Activated T-cell treated with anti-CD3 and anti-CD28 coated beads, Interleukin-2, amount 50 U/mL, for 72 hours (primary cell): Measurements from ENCODE around the gene TNK1. TPM values are rescaled to one million over a fixed set of nuclear protein-coding genes. Genes with fewer than 3 reads are reported as not detected.
A peak's percentile ranks its signal among the peaks of the same experiment; 100 is the strongest.

Source experiments
- ATAC-seq, 2 donors: fragments of 150-1000 bp; cut with Tn5 transposase; replicated peaks in 1 of 2; 2 replicates each; pipeline ENCODE4 v1.10.0; 2021; ENCODE audit warnings: moderate library complexity in 2 of 2, mild to moderate bottlenecking in 1 of 2
- DNase-seq, 2 donors: peaks; one replicate each; pipeline ENCODE4 v3.0.0; 2021 to 2022; ENCODE audit warnings: mixed read lengths in 1 of 2
- H3K27ac Mint-ChIP-seq: one replicate; pipeline ENCODE4 v1.8.0; 2022; ENCODE audit warnings: mild to moderate bottlenecking, moderate library complexity, mixed read lengths
- H3K27me3 Mint-ChIP-seq: one replicate; pipeline ENCODE4 v1.8.0; 2022; ENCODE audit warnings: low read depth, mixed read lengths
- H3K36me3 Mint-ChIP-seq, 2 donors: one replicate each; pipeline ENCODE4 v1.8.0; 2022; ENCODE audit warnings: mixed read lengths in 2 of 2, mild to moderate bottlenecking in 1 of 2; ENCODE audit not compliant: insufficient read depth in 2 of 2
- H3K4me1 Mint-ChIP-seq: one replicate; pipeline ENCODE4 v1.8.0; 2022; ENCODE audit warnings: low read depth, mixed read lengths
- H3K4me3 Mint-ChIP-seq, 2 donors: one replicate each; pipeline ENCODE4 v1.8.0; 2022; ENCODE audit warnings: mild to moderate bottlenecking in 2 of 2, mixed read lengths in 2 of 2, moderate library complexity in 2 of 2
- H3K9me3 Mint-ChIP-seq, 2 donors: one replicate each; pipeline ENCODE4 v1.8.0; 2022; ENCODE audit warnings: mixed read lengths in 2 of 2
- total RNA-seq, 2 donors: library from RNA; stranded (reverse); gene quantifications; one replicate each; pipeline ENCODE4 v1.2.3, GENCODE V29; 2022

Gene TNK1
- total RNA-seq, 2 donors from 2014 or later: 5.5 to 6.5 TPM

DNA sequence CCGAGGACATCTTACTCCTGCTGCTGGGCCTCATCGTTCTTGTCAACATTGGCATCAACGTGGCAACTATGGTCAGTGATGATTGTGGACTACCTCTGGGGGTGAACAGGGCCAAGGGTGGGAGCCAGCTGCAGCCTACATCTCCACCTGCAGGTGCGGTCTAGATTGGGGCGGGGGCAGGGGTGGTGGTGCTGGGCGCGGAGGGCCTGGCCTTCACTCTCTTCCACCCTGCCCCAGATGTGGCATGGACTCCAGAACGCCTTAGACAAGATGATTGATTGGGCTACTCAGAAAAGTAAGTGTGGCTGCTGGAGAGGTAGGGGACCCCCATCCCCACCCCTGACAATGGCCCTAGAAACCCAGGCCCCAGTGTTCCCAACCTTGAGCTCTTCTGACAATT lies 44.9 kb downstream of the TNK1 start:
- DNase-seq (no peak), ATAC-seq (no peak)
- Mint-ChIP-seq H3K4me1 (no peaks in the 10 kb centered on the region), H3K9me3 (no peaks in the 10 kb centered on the region), H3K36me3 (no peaks in the 10 kb centered on the region), H3K27ac (no peak overlapping the region), H3K4me3 (no peak overlapping the region), H3K27me3 (no peaks in the 10 kb centered on the region)

- ATAC-seq: no peak
- no peaks in the 10 kb centered on the region for H3K4me1 Mint-ChIP-seq
- no peak overlapping the region for H3K27ac Mint-ChIP-seq
- H3K4me3 Mint-ChIP-seq: no peak overlapping the region
- H3K27me3 Mint-ChIP-seq: no peaks in the 10 kb centered on the region
- DNase-seq: no peak
- H3K9me3 Mint-ChIP-seq: no peaks in the 10 kb centered on the region
- H3K36me3 Mint-ChIP-seq: no peaks in the 10 kb centered on the region
Observed at GRCh38 chr17:7426203-7426863, 45.4 kb downstream of the TNK1 start.

- DNase-seq: no peak
- Mint-ChIP-seq H3K4me1 (no peaks in the 10 kb centered on the region), H3K4me3 (no peak overlapping the region), H3K9me3 (no peaks in the 10 kb centered on the region), H3K27ac (no peak overlapping the region), H3K27me3 (no peaks in the 10 kb centered on the region), H3K36me3 (no peaks in the 10 kb centered on the region)
- no peak for ATAC-seq
Observed at GRCh38 chr17:7426896-7427489, 46.1 kb downstream of the TNK1 start.

- H3K4me1 Mint-ChIP-seq: no peaks in the 10 kb centered on the region
- ATAC-seq: no peak
- no peak overlapping the region for H3K27ac Mint-ChIP-seq
- no peaks in the 10 kb centered on the region for H3K9me3 Mint-ChIP-seq
- no peaks in the 10 kb centered on the region for H3K36me3 Mint-ChIP-seq
- no peaks in the 10 kb centered on the region for H3K27me3 Mint-ChIP-seq
- H3K4me3 Mint-ChIP-seq: no peak overlapping the region
- DNase-seq: no peak
Observed at GRCh38 chr17:7427549-7427948, 46.7 kb downstream of the TNK1 start.

DNA sequence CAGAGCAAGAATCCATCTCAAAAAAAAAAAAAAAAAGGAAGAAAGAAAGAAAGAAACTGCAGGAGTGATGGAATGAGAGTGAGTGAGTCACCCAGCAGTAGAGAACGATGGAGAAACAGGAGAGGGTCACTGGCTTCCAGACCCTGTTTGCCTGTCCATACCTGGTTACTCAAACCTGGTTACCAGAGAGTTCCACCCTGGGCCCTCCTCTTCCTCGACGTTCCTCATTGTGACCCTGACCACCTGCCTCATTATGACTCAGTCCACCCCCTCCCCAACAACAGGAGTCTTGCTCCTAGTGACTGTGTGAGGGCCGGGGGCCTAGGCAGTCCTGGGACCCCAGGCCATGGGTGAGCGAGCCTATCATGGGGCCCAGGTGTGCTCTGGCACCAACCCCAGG lies 47.7 kb downstream of the TNK1 start, which contains the start of gene SPEM3:
Gene SPEM3, plus strand, starts transcription at position 301 of the 400 bp plus-strand sequence. Its CDS starts 46 bp downstream, at position 347.
- Mint-ChIP-seq H3K4me3 (no peak within 1 kb of the TSS), H3K27ac (no peak within 1 kb of the TSS), H3K36me3 (no peaks in the 10 kb centered on the region), H3K4me1 (no peaks in the 10 kb centered on the region), H3K27me3 (no peaks in the 10 kb centered on the region), H3K9me3 (no peaks in the 10 kb centered on the region)
- no peak for ATAC-seq
- no peak for DNase-seq

DNA sequence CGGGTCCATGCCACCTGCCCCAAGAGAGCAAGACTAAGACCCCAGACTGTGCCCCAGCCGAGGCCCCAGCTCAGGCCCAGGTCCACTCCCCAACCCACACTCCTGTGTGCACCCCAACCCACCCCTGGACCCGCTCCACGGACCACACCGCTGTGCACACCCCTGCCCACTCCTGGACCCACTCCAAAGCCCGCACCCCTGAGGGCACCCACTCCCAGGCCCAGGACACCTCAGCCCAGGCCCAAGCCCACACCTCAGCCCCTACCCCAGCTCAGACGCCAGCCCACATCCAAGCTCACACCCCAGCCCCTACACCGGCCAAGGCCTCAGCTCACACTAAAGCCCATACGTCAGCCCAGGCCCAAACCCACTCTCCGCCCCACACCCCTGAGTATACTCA lies 48.8 kb downstream of the TNK1 start:
- H3K9me3 Mint-ChIP-seq: no peaks in the 10 kb centered on the region
- ATAC-seq (no peak), DNase-seq (no peak)
- no peak overlapping the region for H3K27ac Mint-ChIP-seq
- no peaks in the 10 kb centered on the region for H3K4me1 Mint-ChIP-seq
- H3K27me3 Mint-ChIP-seq: no peaks in the 10 kb centered on the region
- no peaks in the 10 kb centered on the region for H3K36me3 Mint-ChIP-seq
- H3K4me3 Mint-ChIP-seq: no peak overlapping the region

- Mint-ChIP-seq H3K4me3 (no peak overlapping the region), H3K9me3 (no peaks in the 10 kb centered on the region), H3K27me3 (no peaks in the 10 kb centered on the region), H3K4me1 (peaks cover 4% of the 10 kb centered on the region), H3K27ac (no peak overlapping the region), H3K36me3 (no peaks in the 10 kb centered on the region)
- no peak for DNase-seq
- no peak for ATAC-seq
Observed at GRCh38 chr17:7431231-7431630, 50.3 kb downstream of the TNK1 start.

DNA sequence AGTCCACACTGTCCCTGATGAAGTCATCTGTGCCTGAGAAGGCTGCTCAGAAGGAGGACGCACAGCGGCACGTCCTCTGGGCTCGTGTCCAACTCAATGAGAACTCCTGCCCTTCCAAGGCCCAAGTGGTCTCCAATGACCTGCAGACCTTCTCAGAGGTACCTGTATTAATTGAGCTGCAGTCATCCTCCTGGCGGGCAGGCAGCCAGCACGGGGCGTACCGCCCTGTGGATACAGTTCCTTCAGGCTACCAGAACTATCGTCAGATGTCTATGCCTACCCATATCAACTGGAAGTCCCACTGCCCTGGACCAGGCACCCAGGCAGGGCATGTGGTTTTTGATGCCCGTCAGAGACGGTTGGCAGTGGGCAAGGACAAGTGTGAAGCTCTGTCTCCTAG lies 51.4 kb downstream of the TNK1 start:
- H3K27ac Mint-ChIP-seq: no peak overlapping the region
- no peaks in the 10 kb centered on the region for H3K27me3 Mint-ChIP-seq
- ATAC-seq (no peak), DNase-seq (no peak)
- H3K4me3 Mint-ChIP-seq: no peak overlapping the region
- H3K36me3 Mint-ChIP-seq: no peaks in the 10 kb centered on the region
- H3K9me3 Mint-ChIP-seq: no peaks in the 10 kb centered on the region
- H3K4me1 Mint-ChIP-seq: peaks cover 12% of the 10 kb centered on the region

DNA sequence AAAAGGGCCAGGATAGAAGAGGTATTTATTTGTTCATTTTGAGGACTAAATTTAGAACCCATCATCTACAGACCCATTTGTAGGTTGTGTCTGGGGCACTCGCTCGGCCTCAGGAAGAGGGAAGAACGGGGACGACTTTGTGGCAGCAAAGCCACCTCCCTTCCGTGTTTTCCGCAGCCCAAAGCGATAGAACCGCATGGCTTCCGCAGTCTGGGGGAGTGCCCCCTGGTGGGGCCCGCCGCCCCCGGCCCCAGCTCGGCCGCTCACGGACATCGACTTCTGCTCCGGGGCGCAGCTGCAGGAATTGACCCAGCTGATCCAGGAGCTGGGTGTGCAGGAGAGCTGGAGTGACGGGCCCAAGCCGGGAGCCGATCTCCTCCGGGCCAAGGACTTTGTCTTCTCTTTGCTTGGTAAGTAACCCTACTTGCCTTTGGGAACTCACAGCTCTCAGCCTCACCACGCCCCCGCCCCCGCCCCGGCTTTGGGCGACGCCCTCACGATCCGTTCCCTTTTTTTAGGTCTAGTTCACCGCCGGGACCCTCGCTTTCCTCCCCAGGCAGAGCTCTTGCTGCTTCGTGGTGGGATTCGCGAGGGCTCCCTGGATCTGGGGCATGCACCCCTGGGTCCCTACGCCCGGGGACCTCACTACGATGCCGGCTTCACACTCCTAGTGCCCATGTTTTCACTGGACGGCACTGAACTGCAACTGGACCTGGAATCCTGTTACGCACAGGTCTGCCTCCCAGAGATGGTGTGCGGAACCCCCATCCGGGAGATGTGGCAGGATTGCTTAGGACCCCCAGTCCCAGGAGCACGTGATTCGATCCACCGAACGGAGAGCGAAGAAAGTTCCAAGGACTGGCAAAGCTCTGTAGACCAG lies 55.0 kb downstream of the TNK1 start:
- DNase-seq (peak; percentile 71 to 76), ATAC-seq (peak; percentile 41 to 50)
- peaks cover 39% of the 10 kb centered on the region for H3K4me1 Mint-ChIP-seq
- peaks cover 20% of the 10 kb centered on the region for H3K27me3 Mint-ChIP-seq
- no peaks in the 10 kb centered on the region for H3K9me3 Mint-ChIP-seq
- peak overlapping the region; percentile 82 for H3K27ac Mint-ChIP-seq
- H3K4me3 Mint-ChIP-seq: peak overlapping the region; percentile 90 to 97
- H3K36me3 Mint-ChIP-seq: peaks cover 2 to 6% of the 10 kb centered on the region in 2 donors

- H3K9me3 Mint-ChIP-seq: no peaks in the 10 kb centered on the region
- DNase-seq: peak; percentile 89 to 90
- H3K36me3 Mint-ChIP-seq: peaks cover 2 to 6% of the 10 kb centered on the region in 2 donors
- H3K27me3 Mint-ChIP-seq: peaks cover 27% of the 10 kb centered on the region
- H3K4me3 Mint-ChIP-seq: peak overlapping the region; percentile 90 to 97
- no peak overlapping the region for H3K27ac Mint-ChIP-seq
- H3K4me1 Mint-ChIP-seq: peaks cover 39% of the 10 kb centered on the region
- ATAC-seq: peak; percentile 79
Observed at GRCh38 chr17:7436556-7437368, 55.9 kb downstream of the TNK1 start.

DNA sequence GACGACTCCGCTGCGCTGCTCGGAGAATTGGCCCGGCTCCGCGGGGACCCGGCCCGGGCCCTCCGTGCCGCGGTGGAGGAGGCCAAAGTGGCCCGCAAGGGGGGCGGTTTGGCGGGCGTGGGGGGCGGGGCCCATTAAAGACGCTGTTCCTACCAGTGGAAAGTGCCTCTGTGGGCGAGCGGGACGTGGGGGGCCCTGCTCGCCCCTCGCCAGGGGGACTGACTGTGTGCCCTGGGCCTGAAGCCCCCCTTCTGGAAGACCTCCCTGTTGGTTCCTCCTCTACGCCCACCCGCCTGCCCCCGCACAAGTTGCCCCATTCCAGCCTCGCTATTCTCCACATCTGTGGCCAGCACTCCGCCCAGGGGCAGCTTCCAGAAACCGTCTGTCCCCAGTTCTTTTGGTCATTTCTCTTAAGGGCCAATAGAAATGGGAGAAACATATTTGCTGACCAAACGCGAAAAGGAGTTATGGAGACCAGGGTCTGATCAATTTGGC lies 56.5 kb downstream of the TNK1 start:
- peaks cover 39% of the 10 kb centered on the region for H3K4me1 Mint-ChIP-seq
- no peaks in the 10 kb centered on the region for H3K9me3 Mint-ChIP-seq
- ATAC-seq: no peak
- H3K27me3 Mint-ChIP-seq: peaks cover 34% of the 10 kb centered on the region
- H3K4me3 Mint-ChIP-seq: peak overlapping the region; percentile 90 to 97
- DNase-seq: no peak
- H3K27ac Mint-ChIP-seq: no peak overlapping the region
- H3K36me3 Mint-ChIP-seq: peaks cover 2 to 6% of the 10 kb centered on the region in 2 donors

DNA sequence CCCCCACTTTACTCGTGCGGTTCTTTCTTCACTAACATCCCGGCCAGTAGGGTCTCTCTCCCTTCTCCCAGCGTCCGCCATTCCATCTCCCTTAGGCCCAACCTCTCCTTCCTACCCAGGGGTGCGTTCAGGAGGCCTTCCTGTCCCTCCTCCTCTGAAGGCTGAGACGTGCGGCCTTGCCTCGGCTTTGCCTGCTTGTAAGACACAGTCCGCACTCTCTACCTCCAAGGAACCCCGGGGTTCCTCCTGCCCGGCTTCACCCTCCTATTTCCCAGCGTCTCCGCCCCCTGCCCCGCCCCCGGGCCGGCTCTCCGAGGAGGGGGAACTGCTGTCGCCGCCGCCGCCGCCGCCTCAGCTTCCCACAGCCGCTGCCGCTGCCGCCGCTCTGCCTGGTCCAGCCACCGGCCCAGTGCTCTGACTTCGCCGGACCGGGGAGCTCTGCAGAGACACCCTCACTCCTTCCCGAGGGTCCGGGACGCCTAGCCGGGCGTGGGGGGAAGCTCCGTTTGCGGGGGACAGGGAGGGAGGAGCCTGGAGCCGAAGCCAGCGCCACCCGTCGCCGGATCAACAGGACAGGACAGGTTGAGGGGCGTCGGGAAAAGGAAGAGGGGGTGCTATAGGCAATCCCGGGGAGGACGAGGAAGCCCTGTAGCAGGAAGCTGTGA lies 57.2 kb downstream of the TNK1 start:
- DNase-seq: peak; percentile 68 to 72
- H3K4me3 Mint-ChIP-seq: peak overlapping the region; percentile 90
- no peak for ATAC-seq
- H3K4me1 Mint-ChIP-seq: peaks cover 39% of the 10 kb centered on the region
- peaks cover 38% of the 10 kb centered on the region for H3K27me3 Mint-ChIP-seq
- no peaks in the 10 kb centered on the region for H3K9me3 Mint-ChIP-seq
- no peak overlapping the region for H3K27ac Mint-ChIP-seq
- peaks cover 2 to 6% of the 10 kb centered on the region in 2 donors for H3K36me3 Mint-ChIP-seq
